HG03025 (cell line): ENCODE data around the gene TPK1.
"Not testable (repeated sequence)": the region's sequence is repeated elsewhere in the genome, so short reads cannot be mapped to it uniquely, and the experiment has no call there.

Source experiments
- ATAC-seq: cut with Tn5 transposase; IDR thresholded peaks from one replicate; pipeline ENCODE4 v1.9.1; 2021; ENCODE audit warnings: mild to moderate bottlenecking, moderate library complexity; ENCODE audit not compliant: unreplicated experiment, low FRiP score

TPK1 gene

GRCh38 chr7:144437370-144438191 is 398.3 kb downstream of the TPK1 start:
- no peak for ATAC-seq

- ATAC-seq = no peak
These were observed 399.4 kb downstream of the TPK1 start for GRCh38 chr7:144436500-144436899.

- ATAC-seq = no peak
These were observed 407.4 kb downstream of the TPK1 start for GRCh38 chr7:144428431-144428830.

GRCh38 chr7:144427539-144427938 is 408.3 kb downstream of the TPK1 start:
- not testable (repeated sequence) for ATAC-seq

- not testable (repeated sequence) for ATAC-seq
These were observed 416.9 kb downstream of the TPK1 start for GRCh38 chr7:144418931-144419330.

GRCh38 chr7:144416341-144416740 is 419.5 kb downstream of the TPK1 start:
- no peak for ATAC-seq

GRCh38 chr7:144415858-144416257 is 420.0 kb downstream of the TPK1 start:
- ATAC-seq = no peak

- ATAC-seq = no peak
These were observed 421.0 kb downstream of the TPK1 start for GRCh38 chr7:144414815-144415214.

GRCh38 chr7:144410441-144410840 is 425.4 kb downstream of the TPK1 start:
- no peak for ATAC-seq

- ATAC-seq = no peak
These were observed 427.7 kb downstream of the TPK1 start for GRCh38 chr7:144408121-144408520.

- no peak for ATAC-seq
These were observed 428.5 kb downstream of the TPK1 start for GRCh38 chr7:144407266-144407931.

GRCh38 chr7:144404946-144405345 is 430.9 kb downstream of the TPK1 start:
- no peak for ATAC-seq

- ATAC-seq = no peak
These were observed 432.2 kb downstream of the TPK1 start, which contains the start of gene NOBOX for GRCh38 chr7:144403649-144404061. Gene NOBOX, minus strand, starts transcription at chr7:144403693.

GRCh38 chr7:144403102-144403501 is 432.8 kb downstream of the TPK1 start:
- ATAC-seq = no peak
